ENCODE results near the gene SYT12. TPM values are rescaled to one million over a fixed set of nuclear protein-coding genes. Genes with fewer than 3 reads are reported as not detected.

The SYT12 gene
- total RNA-seq, 1 experiment from 2014 or later, result 1.9 TPM

GRCh38 chr11:67014343-67014742 lies 8.6 kb upstream of the SYT12 start:
- Histone ChIP-seq H3K4me2 (ENCODE audit: insufficient read depth, insufficient read length, low read length) (no peak overlapping the region), H2BK5ac (ENCODE audit: insufficient read length, low read length) (no peak overlapping the region), H2BK120ac (ENCODE audit: low read depth, low read length, poor library complexity, severe bottlenecking) (no peak overlapping the region), H3K23ac (ENCODE audit: insufficient read length, low read depth, low read length) (no peak overlapping the region), H3K14ac (ENCODE audit: insufficient read depth, low read length) (no peak overlapping the region), H2BK12ac (ENCODE audit: insufficient read length, low read depth, low read length) (no peak overlapping the region), H2BK20ac (ENCODE audit: low read depth, low read length, poor library complexity, severe bottlenecking) (no peak overlapping the region), H4K5ac (ENCODE audit: insufficient read length, low read depth, low read length) (no peak overlapping the region), H2AK5ac (ENCODE audit: insufficient read length, low read length) (no peak overlapping the region), H3K4ac (ENCODE audit: low read depth, low read length) (no peak overlapping the region), H3K9me3 (ENCODE audit: control insufficient read depth, low read depth, low read length) (no peaks in the 10 kb centered on the region), H3K27me3 (ENCODE audit: insufficient read depth, low read length) (no peaks in the 10 kb centered on the region), H3K18ac (ENCODE audit: insufficient read length, low read depth, low read length) (no peak overlapping the region), H3K79me2 (ENCODE audit: insufficient read depth, low read length) (no peaks in the 10 kb centered on the region), H3K4me1 (ENCODE audit: insufficient read depth, low read length) (no peaks in the 10 kb centered on the region), H4K20me1 (ENCODE audit: control insufficient read depth, insufficient read depth, insufficient read length) (no peaks in the 10 kb centered on the region), H4K8ac (replicated peaks; ENCODE audit: insufficient read length, low read depth, low read length) (no peak overlapping the region), H3T11ph (ENCODE audit: low read length) (no peak overlapping the region), H3K56ac (ENCODE audit: insufficient read length, low read depth, low read length) (no peak overlapping the region), H3K79me1 (ENCODE audit: insufficient read depth, low read depth, low read length, poor library complexity, severe bottlenecking) (no peaks in the 10 kb centered on the region), H2AFZ (ENCODE audit: low read length) (no peak overlapping the region), H3K23me2 (ENCODE audit: insufficient read length, low read depth, low read length, poor library complexity, severe bottlenecking) (no peaks in the 10 kb centered on the region), H4K91ac (ENCODE audit: insufficient read length, low read depth, low read length) (no peak overlapping the region), H2BK15ac (ENCODE audit: low read depth, low read length) (no peak overlapping the region), H3K27ac (ENCODE audit: insufficient read length, low read depth, low read length) (no peak overlapping the region), H3K9ac (ENCODE audit: extremely low read depth, insufficient read length, low read length) (no peak overlapping the region)
- Mint-ChIP-seq H3K27ac (peak overlapping the region in 1 of 3 experiments; percentile 66; a peak in 1 of 7 replicates), H3K4me1 (peaks cover 12% of the 10 kb centered on the region in 2 experiments), H3K4me3 (no peak overlapping the region), H3K9me3 (no peaks in the 10 kb centered on the region), H3K36me3 (ENCODE audit: insufficient read depth in 1 of 3, low read depth in 3 of 3) (peaks cover 0 to 18% (median 0%) of the 10 kb centered on the region in 3 experiments; a peak in 5 of 7 replicates), H3K27me3 (ENCODE audit: low read depth) (peaks cover 4% of the 10 kb centered on the region)
- no peak for DNase-seq
- WGBS (ENCODE audit: extremely low coverage, insufficient read length, low lambda C conversion rate), result no CpG with 5 or more reads among the region's 7 CpGs
- no peak for TF ChIP-seq CTCF (conservative IDR thresholded peaks at IDR 0.05)
